HG03571 (cell line): ENCODE measurements around the gene NSG1.
"Not testable (repeated sequence)": the region's sequence is repeated elsewhere in the genome, so short reads cannot be mapped to it uniquely, and the experiment has no call there.

Experiments used
- ATAC-seq: cut with Tn5 transposase; IDR thresholded peaks from one replicate; pipeline ENCODE4 v1.9.1; 2021; ENCODE audit not compliant: unreplicated experiment

Gene NSG1

DNA sequence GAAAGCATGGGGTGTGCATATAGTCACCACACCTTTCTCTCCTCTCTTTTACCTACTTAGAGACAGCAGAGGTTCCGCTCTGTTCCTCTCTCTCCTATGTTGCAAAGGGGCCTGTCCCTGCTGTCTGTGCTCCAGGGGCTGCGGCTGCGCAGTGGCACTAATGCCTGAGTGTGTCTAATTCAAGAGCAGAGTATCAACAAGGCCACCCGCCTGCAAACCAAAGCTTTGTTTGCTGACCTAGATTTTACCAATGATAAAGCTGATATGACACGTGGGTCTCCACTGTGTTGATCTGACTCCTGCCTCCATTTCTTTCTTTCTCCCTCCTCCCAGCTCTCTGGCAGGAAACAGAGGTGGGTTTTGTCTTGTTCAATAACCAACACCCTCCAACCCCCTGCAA is 74.9 kb downstream of the NSG1 start:
- no peak for ATAC-seq

DNA sequence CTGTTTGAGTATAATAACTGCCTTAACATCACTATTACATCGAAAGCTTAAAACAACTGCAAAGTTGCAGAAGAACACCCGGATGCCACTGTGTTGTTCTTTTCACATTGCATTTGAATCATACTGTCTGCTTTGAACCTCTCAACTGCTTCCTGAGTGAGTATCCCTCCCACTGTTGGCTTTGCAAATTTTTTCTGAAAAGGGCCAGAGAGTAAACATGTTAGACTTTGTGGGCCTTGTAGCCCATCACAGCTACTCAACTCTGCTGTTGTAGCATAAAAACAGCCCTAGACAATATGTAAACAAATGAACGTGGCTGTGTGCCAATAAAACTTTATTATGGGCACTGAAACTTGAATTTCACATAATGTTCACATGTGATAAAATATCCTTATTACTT is 76.1 kb downstream of the NSG1 start:
- ATAC-seq, result no peak

DNA sequence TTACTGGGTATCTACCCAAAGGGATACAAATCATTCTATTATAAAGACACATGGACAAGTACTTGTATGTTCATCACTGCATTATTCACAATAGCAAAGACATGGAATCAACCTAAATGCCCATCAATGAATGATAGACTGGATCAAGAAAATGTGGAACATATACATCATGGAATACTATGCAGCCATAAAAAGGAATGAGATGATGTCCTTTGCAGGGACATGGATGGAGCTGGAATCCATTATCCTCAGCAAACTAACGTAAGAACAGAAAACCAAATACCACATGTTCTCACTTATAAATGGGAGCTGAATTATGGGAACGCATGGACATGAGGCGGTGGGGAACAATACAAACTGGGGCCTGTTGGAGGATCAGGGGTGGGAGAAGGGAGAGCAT is 78.3 kb downstream of the NSG1 start:
- not testable (repeated sequence) for ATAC-seq
